Uterus (tissue), 2 donors: Measurements from ENCODE around the gene NMNAT3.

Experiments used
- CTCF ChIP-seq, 4 experiments: fragments of 200-600 bp in 2 of 4; fragments of 450-650 bp in 2 of 4; sonication (generic) in 2 of 4; IDR thresholded peaks; one replicate each; pipeline ENCODE4 v1.5.1; 2016 to 2019; ENCODE audit warnings: antibody characterized with exemption in 4 of 4, mild to moderate bottlenecking in 2 of 4, moderate library complexity in 1 of 4
- POLR2A ChIP-seq, 2 donors: fragments of 450-650 bp; IDR thresholded peaks; one replicate each; pipeline ENCODE4 v1.6.1; 2016; ENCODE audit warnings: antibody characterized with exemption in 2 of 2, mild to moderate bottlenecking in 1 of 2, moderate library complexity in 1 of 2

GRCh38 chr3:139522421-139522820 is 155.4 kb downstream of the NMNAT3 start:
- TF ChIP-seq CTCF (IDR thresholded peaks at IDR 0.05): no peak
- no peak for TF ChIP-seq POLR2A (IDR thresholded peaks at IDR 0.05)
